Dermis microvascular lymphatic vessel endothelial cell (primary cell): Measurements from ENCODE around the gene FZD1. TPM values are rescaled to one million over a fixed set of nuclear protein-coding genes. Genes with fewer than 3 reads are reported as not detected.
"Not testable (repeated sequence)": the region's sequence is repeated elsewhere in the genome, so short reads cannot be mapped to it uniquely, and the experiment has no call there.

Experiments
- DNase-seq, 2 donors: peaks; one replicate each; pipeline versions ENCODE4 v3.0.0 to v3.0.0-alpha.2; 2010; ENCODE audit warnings: low read depth in 2 of 2
- total RNA-seq: library from RNA; depleted of rRNA; stranded (reverse); fragments of >200 nt; gene quantifications from 2 replicates; pipeline ENCODE4 v1.2.1, GENCODE V29; 2014

The FZD1 gene
- total RNA-seq, 1 donor from 2014 or later = 2.8 TPM

GRCh38 chr7:91295576-91295975 lies 31.3 kb downstream of the FZD1 start:
- no peak for DNase-seq

- DNase-seq = no peak
These were observed 33.7 kb downstream of the FZD1 start for GRCh38 chr7:91297939-91298338.

DNA sequence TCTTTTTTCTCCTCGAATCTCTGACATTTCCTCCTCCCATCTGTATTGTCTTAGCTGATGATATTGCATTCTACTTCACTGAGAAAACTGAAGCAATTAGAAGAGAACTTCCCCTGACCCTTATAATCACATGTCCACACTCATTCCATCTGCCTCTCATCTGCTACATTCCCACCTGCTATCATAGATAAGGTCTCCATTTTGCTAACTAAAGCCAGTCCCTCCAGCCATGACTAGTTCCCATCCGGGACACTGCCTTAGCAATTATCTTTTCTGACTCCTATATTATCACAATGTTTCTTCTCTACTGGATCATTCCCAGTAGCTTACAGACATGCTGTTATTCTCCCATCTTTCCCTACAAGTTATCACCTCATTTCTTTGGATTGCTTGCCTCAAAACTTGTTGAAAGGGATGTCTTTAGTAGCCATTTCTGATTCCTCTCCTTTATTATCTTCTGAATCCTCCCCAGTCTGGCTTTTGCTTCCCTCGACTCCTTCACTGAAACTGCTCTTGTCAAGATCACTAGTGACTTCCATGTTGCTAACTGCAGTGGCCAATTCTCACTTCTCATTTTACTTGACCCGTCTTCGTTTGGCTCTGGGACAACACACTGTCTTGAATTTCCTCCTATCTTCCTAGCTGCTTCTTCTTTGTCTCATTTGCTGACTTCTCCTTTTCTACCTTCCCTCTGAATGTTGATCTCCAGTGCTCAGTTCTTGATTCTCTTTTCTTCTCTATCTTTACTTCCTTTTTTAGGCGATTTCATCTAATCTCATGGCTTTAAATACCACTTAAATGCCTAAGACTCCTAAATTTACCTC lies 35.9 kb downstream of the FZD1 start:
- no peak for DNase-seq

- peak in 1 of 2 donors; percentile 13 for DNase-seq
These were observed 38.6 kb downstream of the FZD1 start for GRCh38 chr7:91302794-91303193.

- no peak for DNase-seq
These were observed 42.0 kb downstream of the FZD1 start for GRCh38 chr7:91306266-91306665.

DNA sequence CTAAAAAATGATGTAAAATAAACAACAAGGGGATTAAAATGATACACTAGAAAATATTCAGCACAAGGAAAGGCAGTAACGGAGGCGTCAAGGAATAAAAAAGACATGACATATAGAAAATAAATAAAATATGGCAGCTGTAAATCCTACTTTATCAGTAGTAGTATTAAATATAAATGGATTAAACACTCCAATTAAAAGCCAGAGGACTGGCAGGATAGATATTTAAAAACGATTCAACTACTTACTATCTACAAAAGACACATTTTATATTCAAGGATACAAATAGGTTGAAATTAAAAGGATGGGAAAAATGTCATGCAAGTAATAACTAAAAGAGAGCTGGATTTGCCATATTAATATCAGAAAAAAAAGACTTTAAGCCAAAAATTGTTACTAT lies 43.2 kb downstream of the FZD1 start:
- DNase-seq = no peak

DNA sequence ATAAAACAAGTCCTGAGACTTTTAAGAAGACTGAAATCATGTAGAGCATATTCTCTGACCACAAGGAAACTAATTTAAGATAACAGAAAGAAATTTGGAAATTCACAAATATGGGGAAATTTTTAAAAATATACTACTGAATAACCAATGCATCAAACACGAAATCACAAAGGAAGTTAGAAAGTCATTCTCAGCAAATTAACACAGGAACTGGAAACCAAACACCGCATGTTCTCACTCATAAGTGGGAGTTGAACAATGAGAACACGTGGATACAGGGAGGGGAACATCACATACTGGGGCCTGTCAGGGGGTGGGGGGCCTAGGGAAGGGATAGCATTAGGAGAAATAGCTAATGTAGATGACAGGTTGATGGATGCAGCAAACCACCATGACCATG lies 44.0 kb downstream of the FZD1 start:
- not testable (repeated sequence) for DNase-seq

DNA sequence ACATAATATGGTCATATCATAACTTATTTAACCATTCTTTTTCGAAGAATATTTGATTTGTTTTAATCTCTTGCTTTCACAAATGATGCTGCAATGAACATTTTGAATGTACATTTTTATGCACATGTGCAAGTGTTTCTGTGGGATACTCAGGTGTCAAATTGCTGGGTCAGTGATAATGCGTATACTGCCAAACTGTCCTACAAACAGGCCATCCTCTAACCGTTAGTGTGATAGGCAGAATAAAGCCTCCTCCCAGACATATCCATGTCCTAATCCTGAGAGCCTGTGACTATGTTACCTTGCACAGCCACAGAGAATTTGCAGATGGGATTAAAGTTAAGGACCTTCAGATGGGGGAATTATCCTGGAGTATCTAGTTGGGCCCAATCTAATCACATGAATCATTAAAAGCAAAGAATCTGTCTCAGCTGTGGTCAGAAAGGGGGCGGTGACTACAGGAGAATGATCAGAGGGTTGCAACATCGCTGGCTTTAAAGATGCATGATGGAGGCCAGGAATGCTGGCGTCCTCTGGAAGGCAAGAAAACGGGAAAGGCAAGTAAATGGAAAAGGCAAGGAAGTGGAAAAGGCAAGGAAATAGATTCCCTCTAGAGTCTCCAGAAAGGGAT lies 46.7 kb downstream of the FZD1 start:
- no peak for DNase-seq

DNA sequence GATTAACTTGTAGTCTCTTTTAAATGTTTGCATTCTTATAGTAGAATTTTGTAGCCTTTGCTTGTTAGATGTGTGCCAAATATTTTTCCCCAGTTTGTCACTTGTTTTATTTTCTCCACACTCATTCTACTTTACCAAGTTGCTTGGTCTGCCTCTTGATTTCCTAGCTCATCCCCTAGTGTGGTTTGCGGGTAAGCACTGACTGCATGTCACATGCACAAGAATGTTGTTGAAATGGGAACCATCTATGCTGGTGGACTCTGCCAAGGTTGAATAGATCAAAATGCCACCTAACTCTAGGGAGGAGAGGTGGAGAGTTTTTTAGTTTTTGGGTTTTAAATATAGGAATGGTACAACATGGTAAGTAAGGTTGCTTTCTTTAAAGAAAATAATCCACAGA lies 47.6 kb downstream of the FZD1 start:
- no peak for DNase-seq

DNA sequence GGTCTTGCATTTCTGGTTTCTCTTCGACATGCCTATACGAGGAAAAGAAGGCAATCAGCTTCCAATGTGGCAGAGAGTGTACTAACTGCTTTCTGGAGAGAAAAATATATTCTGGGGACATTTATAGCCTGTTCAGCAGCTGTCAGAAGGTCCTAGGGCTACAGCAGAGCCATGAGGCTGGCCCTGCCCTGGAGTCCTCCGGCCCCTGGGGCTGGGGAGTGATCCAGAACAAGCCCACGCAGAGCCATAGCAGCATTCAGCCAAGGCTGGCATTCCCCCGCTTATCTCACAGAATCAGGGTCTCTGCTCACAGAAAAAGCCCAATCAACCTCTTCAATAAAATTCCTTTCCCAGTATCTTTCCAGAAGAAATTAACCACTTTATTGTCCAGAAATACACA lies 48.9 kb downstream of the FZD1 start:
- no peak for DNase-seq

DNA sequence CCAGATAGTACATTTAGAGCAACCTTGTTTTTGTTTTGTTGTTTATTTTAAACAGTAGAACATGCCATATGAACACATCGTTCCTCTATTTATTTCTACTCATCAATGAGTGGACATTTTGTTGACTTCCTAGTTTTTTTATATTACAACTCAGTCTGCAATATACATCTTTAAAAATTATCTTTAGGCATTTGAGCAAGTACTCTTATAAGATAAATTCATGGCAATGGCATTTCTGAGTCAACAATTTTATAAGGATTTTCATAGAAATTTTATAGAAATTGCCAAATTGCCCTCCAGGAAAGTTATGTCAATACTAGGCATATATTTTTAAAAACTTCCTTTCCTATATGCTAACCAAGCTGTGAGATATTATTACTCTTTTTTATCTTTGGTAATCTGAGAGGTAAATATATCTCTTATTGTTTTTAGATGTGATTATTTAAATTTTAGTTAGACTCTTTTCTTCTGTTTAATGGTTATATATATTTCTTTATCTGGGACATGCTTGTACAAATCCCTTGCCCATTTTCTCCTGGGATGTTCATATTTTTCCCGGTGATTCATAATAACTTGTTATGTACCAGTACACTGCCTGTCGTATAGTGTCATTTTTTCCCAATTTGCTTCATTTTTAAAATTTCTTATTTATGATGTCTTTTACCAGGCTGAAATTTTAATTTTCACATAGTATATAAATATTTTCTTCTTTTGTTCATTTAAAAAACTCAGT lies 50.5 kb downstream of the FZD1 start:
- DNase-seq = no peak

DNA sequence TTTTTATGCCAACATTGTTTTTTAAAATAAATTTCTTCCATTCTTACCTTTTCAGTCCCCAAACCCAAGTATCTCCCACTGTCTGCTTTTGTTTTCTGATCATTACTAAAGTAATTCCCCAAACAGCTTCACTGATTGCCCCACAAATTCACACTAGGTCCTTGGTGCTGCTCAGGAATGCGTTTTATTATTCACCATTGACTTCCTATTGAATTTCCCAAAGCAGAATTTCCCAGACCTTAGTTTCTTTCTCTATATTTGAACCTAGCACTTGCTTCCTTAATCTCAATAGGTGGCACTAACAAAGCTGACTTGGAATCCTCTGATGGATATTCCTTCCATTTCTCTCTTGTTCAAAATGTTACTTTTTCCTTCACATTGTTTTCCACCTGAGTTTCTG lies 52.2 kb downstream of the FZD1 start:
- DNase-seq = no peak

- no peak for DNase-seq
These were observed 55.1 kb downstream of the FZD1 start for GRCh38 chr7:91319351-91319750.

DNA sequence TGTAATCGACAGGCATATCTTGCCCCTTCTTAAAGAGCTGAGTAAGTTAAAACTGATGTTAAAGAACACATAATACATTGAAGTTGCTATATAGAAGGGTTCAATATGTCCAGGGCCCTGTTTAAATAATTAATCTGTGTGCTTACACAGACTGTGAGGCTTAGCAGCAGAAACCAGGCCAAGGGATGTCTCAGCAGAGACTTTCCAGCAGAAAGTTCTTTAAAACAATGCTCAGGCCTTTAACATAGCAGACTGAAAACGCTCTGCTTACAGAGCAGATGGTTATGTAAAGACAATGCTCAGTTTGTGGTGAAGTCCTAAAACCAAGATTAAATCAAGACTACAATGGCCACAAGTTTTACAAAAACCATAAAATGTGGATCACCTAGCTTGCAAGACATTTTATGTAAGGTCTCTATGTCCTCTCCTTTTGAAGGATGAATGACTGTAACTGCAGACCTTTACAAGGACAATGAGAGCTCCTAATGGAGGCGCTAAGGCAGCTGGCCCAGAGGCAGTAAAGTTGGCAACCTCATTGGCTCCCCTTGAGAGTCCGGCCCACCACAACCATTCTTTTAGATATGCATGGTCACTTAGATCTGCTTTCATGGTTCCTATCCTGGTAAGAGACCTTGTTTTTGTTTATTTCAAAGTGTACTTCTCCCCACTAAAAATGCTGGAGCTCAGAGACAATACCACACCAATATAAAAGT lies 56.3 kb downstream of the FZD1 start:
- no peak for DNase-seq
